Neural progenitor cell (in vitro differentiated cells): ENCODE measurements around the gene CLRN1.

Source experiments
- EZH2phosphoT487 ChIP-seq: fragments of 200-600 bp; sonication (generic); IDR thresholded peaks from 2 replicates; pipeline ENCODE4 v1.6.1; 2017; ENCODE audit warnings: antibody characterized with exemption
- TF ChIP-seq, protein P1 (sequence below): fragments of 200-600 bp; sonication (generic); IDR thresholded peaks from 2 replicates; pipeline ENCODE4 v1.5.1; 2017; ENCODE audit warnings: antibody characterized with exemption, mild to moderate bottlenecking

DNA sequence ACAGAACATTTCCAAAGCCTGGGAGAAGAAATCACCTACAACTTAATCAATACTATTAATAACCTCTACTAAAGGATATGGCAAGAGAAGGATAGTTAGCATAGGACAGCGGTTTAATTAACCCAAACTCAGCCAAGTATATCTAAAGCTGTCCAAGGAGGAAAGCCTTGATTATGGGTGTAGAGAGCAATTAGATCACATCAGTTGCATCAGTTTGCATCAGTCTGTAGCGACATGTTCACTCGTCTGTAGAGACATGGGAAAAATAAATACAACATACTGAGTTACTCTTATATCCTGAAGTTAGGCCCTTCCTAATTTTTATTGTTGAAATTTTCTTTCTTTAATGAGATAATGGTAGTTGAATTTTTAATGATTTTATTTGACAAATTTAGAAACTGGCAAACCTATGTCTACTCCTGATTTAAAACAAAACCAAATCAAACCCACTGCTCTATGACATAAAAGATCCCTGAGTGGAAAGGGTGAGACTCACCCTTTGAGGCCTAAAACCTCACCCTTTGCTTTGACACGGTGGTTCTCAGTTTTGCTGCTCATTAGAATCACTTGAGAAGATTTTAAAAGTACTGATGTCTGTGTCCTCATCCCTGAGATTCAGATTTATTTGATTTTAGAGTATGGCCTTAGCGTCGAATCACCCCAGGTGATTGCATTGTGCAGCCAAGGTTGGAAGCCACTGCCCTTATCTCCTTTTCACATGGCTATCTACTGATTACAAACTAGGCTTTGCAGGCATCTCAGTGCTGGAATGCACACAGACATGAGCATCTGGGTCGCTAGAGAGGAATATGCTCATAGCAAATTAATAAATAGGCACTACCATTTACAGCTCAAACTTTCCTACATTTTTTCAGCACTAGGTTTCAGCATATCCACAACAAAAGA lies 2.8 kb upstream of the CLRN1 start:
- TF ChIP-seq, protein P1, sequence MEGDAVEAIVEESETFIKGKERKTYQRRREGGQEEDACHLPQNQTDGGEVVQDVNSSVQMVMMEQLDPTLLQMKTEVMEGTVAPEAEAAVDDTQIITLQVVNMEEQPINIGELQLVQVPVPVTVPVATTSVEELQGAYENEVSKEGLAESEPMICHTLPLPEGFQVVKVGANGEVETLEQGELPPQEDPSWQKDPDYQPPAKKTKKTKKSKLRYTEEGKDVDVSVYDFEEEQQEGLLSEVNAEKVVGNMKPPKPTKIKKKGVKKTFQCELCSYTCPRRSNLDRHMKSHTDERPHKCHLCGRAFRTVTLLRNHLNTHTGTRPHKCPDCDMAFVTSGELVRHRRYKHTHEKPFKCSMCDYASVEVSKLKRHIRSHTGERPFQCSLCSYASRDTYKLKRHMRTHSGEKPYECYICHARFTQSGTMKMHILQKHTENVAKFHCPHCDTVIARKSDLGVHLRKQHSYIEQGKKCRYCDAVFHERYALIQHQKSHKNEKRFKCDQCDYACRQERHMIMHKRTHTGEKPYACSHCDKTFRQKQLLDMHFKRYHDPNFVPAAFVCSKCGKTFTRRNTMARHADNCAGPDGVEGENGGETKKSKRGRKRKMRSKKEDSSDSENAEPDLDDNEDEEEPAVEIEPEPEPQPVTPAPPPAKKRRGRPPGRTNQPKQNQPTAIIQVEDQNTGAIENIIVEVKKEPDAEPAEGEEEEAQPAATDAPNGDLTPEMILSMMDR = no peak
- TF ChIP-seq EZH2phosphoT487 = no peak
